CD4-positive, alpha-beta memory T cell (primary cell): ENCODE measurements around the gene DHX35. TPM values are rescaled to one million over a fixed set of nuclear protein-coding genes. Genes with fewer than 3 reads are reported as not detected.
A peak's percentile ranks its signal among the peaks of the same experiment; 100 is the strongest.

Experiments used
- CTCF ChIA-PET: fragments of 350-600 bp; sonication (Branson Sonifier 250); formaldehyde crosslinking; loops from one replicate; lab custom pipeline; 2021; ENCODE audit warnings: inconsistent platforms; ENCODE audit not compliant: partially characterized antibody; lab: Charles Lee
- POLR2A ChIA-PET: fragments of 350-600 bp; sonication (Branson Sonifier 250); formaldehyde crosslinking; loops from one replicate; lab custom pipeline; 2021; ENCODE audit not compliant: partially characterized antibody; lab: Charles Lee
- DNase-seq, 5 donors: peaks; one replicate each; pipeline versions ENCODE4 v3.0.0 to v3.0.0-alpha.2; 2020 to 2022; ENCODE audit warnings: mixed read lengths in 1 of 5
- H3K27ac ChIP-seq: one replicate; pipeline ENCODE4 v1.7.0; 2013; ENCODE audit warnings: low read depth, low read length
- H3K27me3 ChIP-seq: 2 replicates; pipeline ENCODE4 v1.7.0; 2013; ENCODE audit warnings: mild to moderate bottlenecking, low read length, moderate library complexity; ENCODE audit not compliant: insufficient read depth
- H3K36me3 ChIP-seq: 2 replicates; pipeline ENCODE4 v1.7.0; 2013; ENCODE audit warnings: mild to moderate bottlenecking, low read length, moderate library complexity; ENCODE audit not compliant: insufficient read depth
- H3K4me1 ChIP-seq: 2 replicates; pipeline ENCODE4 v1.7.0; 2013; ENCODE audit warnings: mild to moderate bottlenecking, low read length, moderate library complexity; ENCODE audit not compliant: insufficient read depth
- H3K4me3 ChIP-seq, 2 donors: one replicate each; pipeline ENCODE4 v1.7.0; 2013; ENCODE audit warnings: low read length in 2 of 2, mild to moderate bottlenecking in 1 of 2
- H3K9me3 ChIP-seq, 2 donors: one replicate each; pipeline ENCODE4 v1.7.0; 2013; ENCODE audit warnings: low read length in 2 of 2, control low read depth in 1 of 2; ENCODE audit not compliant: control insufficient read depth in 1 of 2
- H3K27ac Mint-ChIP-seq, 7 donors: one replicate each; pipeline ENCODE4 v1.8.0; 2020 to 2021; ENCODE audit warnings: mixed read lengths in 7 of 7, mild to moderate bottlenecking in 6 of 7, inconsistent platforms in 3 of 7, moderate library complexity in 3 of 7
- H3K27me3 Mint-ChIP-seq, 2 donors: one replicate each; pipeline ENCODE4 v1.8.0; 2020 to 2021; ENCODE audit warnings: mixed read lengths in 2 of 2
- H3K36me3 Mint-ChIP-seq, 2 donors: one replicate each; pipeline ENCODE4 v1.8.0; 2020 to 2021; ENCODE audit warnings: mixed read lengths in 2 of 2, inconsistent platforms in 1 of 2, mild to moderate bottlenecking in 1 of 2
- H3K4me1 Mint-ChIP-seq, 4 donors: one replicate each; pipeline ENCODE4 v1.8.0; 2020 to 2021; ENCODE audit warnings: mixed read lengths in 4 of 4, mild to moderate bottlenecking in 1 of 4
- H3K4me3 Mint-ChIP-seq, 8 donors: one replicate each; pipeline ENCODE4 v1.8.0; 2020 to 2021; ENCODE audit warnings: mixed read lengths in 8 of 8, mild to moderate bottlenecking in 7 of 8, moderate library complexity in 6 of 8, inconsistent platforms in 3 of 8
- H3K9me3 Mint-ChIP-seq, 8 donors: one replicate each; pipeline ENCODE4 v1.8.0; 2020 to 2021; ENCODE audit warnings: mixed read lengths in 8 of 8, mild to moderate bottlenecking in 5 of 8, inconsistent platforms in 3 of 8, moderate library complexity in 1 of 8
- intact Hi-C: fragments of 100-400 bp; cut with micrococcal nuclease; formaldehyde crosslinking; loops from one replicate; pipeline ENCODE4 v1.15.1; 2023
- polyA plus RNA-seq, 2 donors: library from polyadenylated mRNA; unstranded; fragments of 300-500 nt; fragmentation: Illumina TruSeq; gene quantifications; one replicate each; pipeline ENCODE4 v1.2.3, GENCODE V29; 2021
- total RNA-seq, 2 experiments: library from RNA; stranded (reverse); gene quantifications; one replicate each; pipeline ENCODE4 v1.2.3, GENCODE V29; 2021

DHX35 gene
- total and polyA plus RNA-seq, 4 experiments from 2014 or later: 2.7 to 11.8 (median 10.0) TPM

DNA sequence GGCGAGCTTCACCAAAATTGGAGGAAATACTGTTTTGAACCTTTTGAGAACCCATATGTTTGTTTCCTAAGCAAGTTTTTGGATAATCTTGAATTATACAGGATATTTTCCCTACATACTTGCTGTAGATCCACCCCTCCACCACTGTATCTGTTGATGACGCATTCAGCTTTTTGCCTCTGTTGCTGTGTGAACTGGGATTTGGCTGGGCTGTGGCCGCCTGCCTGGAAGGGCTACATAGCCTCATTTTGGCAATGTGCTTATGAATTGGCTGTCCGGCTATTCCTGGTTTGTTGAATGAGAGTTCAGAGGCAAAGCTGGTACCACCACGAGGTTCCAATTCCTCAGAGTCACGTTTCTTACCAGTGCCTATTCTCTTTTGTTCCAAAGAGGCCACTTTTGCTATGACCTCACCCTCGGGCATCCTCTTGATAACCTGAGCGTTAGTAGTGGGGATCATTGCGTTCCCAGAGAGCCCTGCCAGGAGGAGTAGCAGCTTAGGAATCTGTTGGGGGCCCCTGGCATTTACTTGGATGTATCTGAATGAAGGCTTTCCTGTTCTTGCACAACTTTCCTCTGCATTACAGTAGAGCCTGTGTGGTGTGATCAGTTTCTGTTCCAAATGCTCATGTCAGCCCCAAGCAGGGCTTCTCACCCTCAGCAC, 29.6 kb upstream of the DHX35 start:
- Mint-ChIP-seq H3K4me1 (peaks cover 15 to 22% (median 18%) of the 10 kb centered on the region in 4 donors), H3K4me3 (peak overlapping the region in 1 of 8 donors; percentile 8), H3K27me3 (no peaks in the 10 kb centered on the region), H3K9me3 (no peaks in the 10 kb centered on the region), H3K27ac (peak overlapping the region in 1 of 7 donors; percentile 60), H3K36me3 (no peaks in the 10 kb centered on the region)
- Histone ChIP-seq H3K27ac (no peak overlapping the region), H3K27me3 (no peaks in the 10 kb centered on the region), H3K36me3 (no peaks in the 10 kb centered on the region), H3K9me3 (no peaks in the 10 kb centered on the region), H3K4me3 (no peak overlapping the region), H3K4me1 (peaks cover 24% of the 10 kb centered on the region)
- no peak for DNase-seq
- CTCF ChIA-PET: no interaction called here
- intact Hi-C loops: no loop called here
- POLR2A ChIA-PET: interaction anchor here (1.1 kb wide), 1 partner anchor 30 kb away, joined by 3 read pairs; the partner anchor contains the start of gene DHX35

DNA sequence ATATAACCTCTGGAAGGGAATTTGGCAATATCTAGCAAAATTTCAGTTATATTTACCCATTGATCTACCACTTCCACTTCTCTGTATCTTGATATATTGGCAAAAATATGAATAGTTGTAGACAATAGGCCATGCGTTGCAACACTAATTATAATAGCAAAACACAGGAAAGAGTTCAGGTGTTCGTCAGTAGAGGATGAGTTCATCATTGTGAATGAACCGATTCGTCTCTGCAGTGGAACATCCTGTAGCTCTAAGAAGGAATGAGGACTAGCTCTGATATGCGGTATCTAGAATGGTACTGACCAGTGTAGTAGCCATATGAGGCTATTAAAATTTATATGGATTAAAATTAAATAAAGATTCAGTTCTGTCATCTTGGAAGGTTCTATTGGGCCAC, 27.6 kb upstream of the DHX35 start:
- POLR2A ChIA-PET: no interaction called here

GRCh38 chr20:38935285-38935684, 26.9 kb upstream of the DHX35 start:
- H3K36me3 Mint-ChIP-seq: no peaks in the 10 kb centered on the region
- peaks cover 0 to 2% (median 0%) of the 10 kb centered on the region in 4 donors for H3K4me1 Mint-ChIP-seq
- no peaks in the 10 kb centered on the region for H3K36me3 ChIP-seq
- no peaks in the 10 kb centered on the region for H3K27me3 ChIP-seq
- H3K4me3 ChIP-seq: no peak overlapping the region
- H3K27me3 Mint-ChIP-seq: no peaks in the 10 kb centered on the region
- POLR2A ChIA-PET: no interaction called here
- H3K9me3 Mint-ChIP-seq: no peaks in the 10 kb centered on the region
- H3K27ac ChIP-seq: no peak overlapping the region
- H3K4me1 ChIP-seq: peaks cover under 1% of the 10 kb centered on the region
- H3K27ac Mint-ChIP-seq: peak overlapping the region in 1 of 7 donors; percentile 10
- H3K9me3 ChIP-seq: no peaks in the 10 kb centered on the region
- CTCF ChIA-PET: no interaction called here
- intact Hi-C loops: loop anchor here (2.0 kb wide), 1 partner anchor 288 kb away; no protein-coding TSS in a partner anchor
- no peak overlapping the region for H3K4me3 Mint-ChIP-seq
- no peak for DNase-seq

More for the DNA sequence above, 27.6 kb upstream of the DHX35 start:
- Histone ChIP-seq H3K27me3 (no peaks in the 10 kb centered on the region), H3K4me1 (peaks cover 7% of the 10 kb centered on the region), H3K36me3 (no peaks in the 10 kb centered on the region), H3K27ac (no peak overlapping the region), H3K4me3 (no peak overlapping the region), H3K9me3 (no peaks in the 10 kb centered on the region)
- no peaks in the 10 kb centered on the region for H3K9me3 Mint-ChIP-seq
- no peaks in the 10 kb centered on the region for H3K36me3 Mint-ChIP-seq
- no peak for DNase-seq
- intact Hi-C loops: loop anchor here (2.0 kb wide), 1 partner anchor 288 kb away; no protein-coding TSS in a partner anchor
- H3K27me3 Mint-ChIP-seq: no peaks in the 10 kb centered on the region
- no peak overlapping the region for H3K4me3 Mint-ChIP-seq
- peaks cover 6 to 8% (median 6%) of the 10 kb centered on the region in 4 donors for H3K4me1 Mint-ChIP-seq
- H3K27ac Mint-ChIP-seq: no peak overlapping the region
- CTCF ChIA-PET: interaction anchor here (0.9 kb wide), 1 partner anchor 183 kb away, joined by 3 read pairs; no protein-coding TSS in a partner anchor

DNA sequence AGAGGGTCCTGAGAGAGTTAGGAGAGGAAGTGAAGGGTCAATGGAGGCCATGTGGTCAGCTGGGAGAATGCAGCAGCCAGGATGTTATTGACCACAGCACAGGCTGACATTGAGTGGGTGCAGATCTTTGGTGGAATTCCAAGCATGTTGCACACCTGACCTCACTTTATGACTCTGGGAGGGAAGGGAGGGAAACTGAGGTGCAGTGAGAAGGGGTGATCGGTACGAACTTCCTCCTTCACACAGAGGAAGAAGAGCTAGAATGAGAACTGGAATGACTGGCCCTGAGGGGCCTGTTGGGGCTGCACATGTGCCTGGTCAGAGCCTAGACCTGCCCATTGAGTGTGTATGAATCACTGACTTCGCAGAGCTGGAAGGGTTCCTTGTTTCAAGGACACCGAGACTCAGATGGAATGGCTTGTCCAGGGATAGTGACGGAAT, 26.2 kb upstream of the DHX35 start:
- Mint-ChIP-seq H3K36me3 (no peaks in the 10 kb centered on the region), H3K27me3 (no peaks in the 10 kb centered on the region), H3K27ac (no peak overlapping the region), H3K9me3 (no peaks in the 10 kb centered on the region), H3K4me3 (no peak overlapping the region), H3K4me1 (peaks cover 0 to 2% (median 0%) of the 10 kb centered on the region in 4 donors)
- DNase-seq: no peak
- Histone ChIP-seq H3K9me3 (no peaks in the 10 kb centered on the region), H3K27ac (no peak overlapping the region), H3K4me3 (no peak overlapping the region), H3K27me3 (no peaks in the 10 kb centered on the region), H3K36me3 (no peaks in the 10 kb centered on the region), H3K4me1 (no peaks in the 10 kb centered on the region)
- ChIA-PET CTCF (interaction anchor here (0.8 to 2.6 kb wide), 4 partner anchors 11 to 203 kb away, joined by 3 to 8 read pairs (median 5); partner anchors contain the start of gene DHX35), POLR2A (no interaction called here)
- intact Hi-C loops: loop anchor here (2.0 kb wide), 1 partner anchor 289 kb away; no protein-coding TSS in a partner anchor

DNA sequence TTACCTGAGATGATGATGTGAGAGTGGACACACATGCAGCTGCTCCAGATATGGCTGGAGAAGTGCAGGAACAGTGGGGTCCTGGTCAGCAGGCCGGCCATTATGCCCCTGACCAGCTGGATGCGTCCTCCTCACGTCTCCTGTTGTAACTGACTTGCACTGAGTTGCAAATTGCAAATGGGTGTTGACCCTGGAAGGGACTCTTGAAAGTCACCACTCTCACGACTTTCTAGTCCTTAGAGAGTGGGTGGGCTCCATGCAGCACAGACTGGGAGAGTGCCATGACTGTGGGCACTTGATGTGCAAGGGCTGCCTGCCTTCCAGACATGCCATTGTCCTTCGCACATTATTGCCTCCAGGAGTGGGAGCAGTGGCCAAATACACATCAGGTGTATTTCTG, 25.1 kb upstream of the DHX35 start:
- intact Hi-C loops: no loop called here
- Histone ChIP-seq H3K36me3 (no peaks in the 10 kb centered on the region), H3K4me3 (no peak overlapping the region), H3K4me1 (no peaks in the 10 kb centered on the region), H3K9me3 (no peaks in the 10 kb centered on the region), H3K27ac (no peak overlapping the region), H3K27me3 (no peaks in the 10 kb centered on the region)
- Mint-ChIP-seq H3K9me3 (no peaks in the 10 kb centered on the region), H3K27me3 (no peaks in the 10 kb centered on the region), H3K27ac (no peak overlapping the region), H3K4me1 (no peaks in the 10 kb centered on the region), H3K36me3 (no peaks in the 10 kb centered on the region), H3K4me3 (no peak overlapping the region)
- ChIA-PET CTCF (interaction anchor here (1.4 to 2.6 kb wide), 2 partner anchors 24 to 204 kb away, joined by 6 to 8 read pairs; partner anchors contain the start of gene DHX35), POLR2A (no interaction called here)
- DNase-seq: no peak

- no peaks in the 10 kb centered on the region for H3K27me3 Mint-ChIP-seq
- Histone ChIP-seq H3K27me3 (no peaks in the 10 kb centered on the region), H3K27ac (no peak overlapping the region), H3K4me1 (no peaks in the 10 kb centered on the region), H3K36me3 (no peaks in the 10 kb centered on the region), H3K4me3 (no peak overlapping the region), H3K9me3 (no peaks in the 10 kb centered on the region)
- DNase-seq: no peak
- intact Hi-C loops: no loop called here
- H3K36me3 Mint-ChIP-seq: no peaks in the 10 kb centered on the region
- H3K27ac Mint-ChIP-seq: no peak overlapping the region
- no peak overlapping the region for H3K4me3 Mint-ChIP-seq
- H3K9me3 Mint-ChIP-seq: no peaks in the 10 kb centered on the region
- CTCF ChIA-PET: interaction anchor here (1.8 to 2.6 kb wide), 2 partner anchors 10 to 23 kb away, joined by 4 to 8 read pairs; partner anchors contain the start of gene DHX35
- POLR2A ChIA-PET: no interaction called here
- no peaks in the 10 kb centered on the region for H3K4me1 Mint-ChIP-seq
Observed at GRCh38 chr20:38937978-38938473, 24.1 kb upstream of the DHX35 start.

GRCh38 chr20:38939686-38940085, 22.5 kb upstream of the DHX35 start:
- Histone ChIP-seq H3K27me3 (no peaks in the 10 kb centered on the region), H3K4me3 (no peak overlapping the region), H3K9me3 (no peaks in the 10 kb centered on the region), H3K27ac (no peak overlapping the region), H3K4me1 (no peaks in the 10 kb centered on the region), H3K36me3 (no peaks in the 10 kb centered on the region)
- intact Hi-C loops: no loop called here
- Mint-ChIP-seq H3K4me3 (no peak overlapping the region), H3K9me3 (no peaks in the 10 kb centered on the region), H3K27ac (peak overlapping the region in 1 of 7 donors; percentile 83), H3K27me3 (no peaks in the 10 kb centered on the region), H3K36me3 (no peaks in the 10 kb centered on the region), H3K4me1 (no peaks in the 10 kb centered on the region)
- ChIA-PET CTCF (no interaction called here), POLR2A (no interaction called here)
- no peak for DNase-seq
